ENCODE data around the gene LSM3. TPM values are rescaled to one million over a fixed set of nuclear protein-coding genes. Genes with fewer than 3 reads are reported as not detected.

The LSM3 gene
- polyA plus RNA-seq, 3 donors = 17.7 to 19.9 (median 19.7) TPM

- DNase-seq (ENCODE audit: low read depth in 3 of 3, low spot score in 2 of 3) = no peak
Measured at GRCh38 chr3:14188041-14188754, 9.6 kb downstream of the LSM3 start.

- DNase-seq (ENCODE audit: low read depth in 3 of 3, low spot score in 2 of 3) = no peak
Measured at GRCh38 chr3:14194865-14195264, 16.2 kb downstream of the LSM3 start.

- DNase-seq (ENCODE audit: low read depth in 3 of 3, low spot score in 2 of 3) = no peak
Measured at GRCh38 chr3:14199641-14200040, 21.0 kb downstream of the LSM3 start.

- DNase-seq (ENCODE audit: low read depth in 3 of 3, low spot score in 2 of 3) = no peak
Measured at GRCh38 chr3:14200276-14200675, 21.7 kb downstream of the LSM3 start.

- DNase-seq (ENCODE audit: low read depth in 3 of 3, low spot score in 2 of 3) = no peak
Measured at GRCh38 chr3:14200841-14201240, 22.2 kb downstream of the LSM3 start.

- no peak for DNase-seq (ENCODE audit: low read depth in 3 of 3, low spot score in 2 of 3)
Measured at GRCh38 chr3:14201940-14202684, 23.5 kb downstream of the LSM3 start.

- no peak for DNase-seq (ENCODE audit: low read depth in 3 of 3, low spot score in 2 of 3)
Measured at GRCh38 chr3:14202874-14203520, 24.4 kb downstream of the LSM3 start.

DNA sequence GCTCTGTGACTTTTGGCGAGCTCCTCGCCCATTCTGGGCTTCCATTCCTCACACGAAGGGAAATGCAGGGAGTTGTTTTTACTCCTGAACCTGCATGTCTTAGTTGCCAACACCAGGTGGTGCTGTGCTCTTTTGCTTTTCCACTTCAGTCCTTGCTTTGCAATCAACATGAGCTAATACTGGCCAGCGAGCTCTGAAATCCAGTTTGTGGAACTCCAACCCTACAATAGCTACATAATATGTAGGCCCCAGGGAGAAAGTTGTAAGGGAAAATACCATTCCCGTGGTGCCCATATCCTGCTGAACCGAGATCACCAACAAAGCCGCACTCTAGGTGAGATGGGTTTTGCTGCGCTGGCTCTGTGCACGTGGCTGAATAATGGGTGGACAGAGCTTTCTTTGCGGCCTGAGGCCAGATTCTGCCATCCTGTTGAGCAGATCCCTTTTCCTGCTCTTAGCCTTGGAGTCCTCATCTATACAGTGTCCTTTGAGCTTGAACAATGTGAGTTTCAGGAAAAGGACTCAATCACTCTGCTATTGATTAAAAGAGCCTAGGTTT is 25.0 kb downstream of the LSM3 start:
- peak in 2 of 3 donors; percentile 60 to 69 for DNase-seq (ENCODE audit: low read depth in 3 of 3, low spot score in 2 of 3)

- no peak for DNase-seq (ENCODE audit: low read depth in 3 of 3, low spot score in 2 of 3)
Measured at GRCh38 chr3:14204515-14205284, 26.1 kb downstream of the LSM3 start.

DNA sequence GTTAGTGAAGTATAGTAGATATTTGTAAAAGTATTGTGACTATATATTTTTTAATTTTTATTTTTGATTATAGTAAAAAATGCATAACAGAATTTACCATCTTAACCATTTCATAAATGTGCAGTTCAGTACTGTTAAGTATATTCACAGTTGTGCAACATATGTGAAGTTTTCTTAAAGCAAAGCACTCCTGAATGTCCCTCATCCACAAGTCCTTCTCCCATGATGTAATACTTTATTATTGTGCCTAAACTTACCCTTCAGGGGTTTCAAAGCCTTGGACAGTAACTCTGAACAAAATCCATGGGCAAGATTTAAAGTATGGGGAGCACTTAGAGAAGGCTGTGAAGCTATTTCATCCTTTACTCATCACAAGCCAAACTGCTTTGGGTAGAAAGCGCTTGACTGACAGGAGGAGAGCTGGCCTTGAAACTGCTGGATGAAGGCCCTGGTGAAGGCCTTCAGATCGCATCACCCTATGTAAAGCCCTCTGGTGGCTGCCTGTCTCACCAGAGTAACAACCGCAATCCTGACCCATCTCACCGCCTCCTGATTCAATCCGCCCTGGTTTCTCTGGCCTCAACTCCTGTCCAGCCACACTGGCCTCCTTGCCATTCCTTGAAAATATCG is 28.0 kb downstream of the LSM3 start:
- DNase-seq (ENCODE audit: low read depth in 3 of 3, low spot score in 2 of 3) = no peak

- DNase-seq (ENCODE audit: low read depth in 3 of 3, low spot score in 2 of 3) = no peak
Measured at GRCh38 chr3:14208168-14208567, 29.6 kb downstream of the LSM3 start.

GRCh38 chr3:14208977-14209394 is 30.4 kb downstream of the LSM3 start:
- no peak for DNase-seq (ENCODE audit: low read depth in 3 of 3, low spot score in 2 of 3)

DNA sequence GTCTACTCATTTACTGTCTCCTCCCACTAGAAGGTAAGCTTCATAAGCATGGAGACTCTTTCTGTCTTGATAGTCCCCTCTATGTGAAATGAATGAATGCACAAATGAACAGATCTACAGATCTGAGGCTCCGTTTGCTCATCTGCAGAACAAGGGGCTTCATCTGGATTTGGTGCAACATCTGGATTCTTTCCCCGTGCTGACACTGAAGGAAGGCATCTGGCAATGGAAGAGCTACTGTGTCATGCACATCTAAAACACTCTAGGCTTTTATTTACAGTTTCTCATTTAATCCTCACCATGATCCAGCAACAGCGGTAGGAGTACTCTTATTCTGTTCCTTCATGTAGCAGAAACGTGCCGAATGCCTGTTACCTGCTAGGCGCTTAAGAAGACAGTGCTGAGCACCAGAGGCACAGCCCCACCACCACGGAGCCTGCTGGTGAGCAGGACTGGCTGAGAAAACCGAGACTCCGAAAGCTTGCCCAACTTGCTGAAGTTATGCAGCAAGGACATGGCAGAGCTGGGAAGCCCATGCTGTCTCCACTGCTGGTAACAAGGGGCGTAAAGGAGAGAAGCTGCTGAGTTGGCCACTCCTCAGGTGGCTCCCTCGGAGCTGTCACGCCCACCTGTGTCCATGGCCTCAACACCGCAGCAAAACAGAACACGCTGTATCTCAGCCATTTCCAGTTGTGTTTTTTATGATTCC is 31.1 kb downstream of the LSM3 start:
- no peak for DNase-seq (ENCODE audit: low read depth in 3 of 3, low spot score in 2 of 3)

- no peak for DNase-seq (ENCODE audit: low read depth in 3 of 3, low spot score in 2 of 3)
Measured at GRCh38 chr3:14210290-14210688, 31.7 kb downstream of the LSM3 start.

- DNase-seq (ENCODE audit: low read depth in 3 of 3, low spot score in 2 of 3) = no peak
Measured at GRCh38 chr3:14210843-14211594, 32.4 kb downstream of the LSM3 start.

GRCh38 chr3:14211621-14212020 is 33.0 kb downstream of the LSM3 start:
- no peak for DNase-seq (ENCODE audit: low read depth in 3 of 3, low spot score in 2 of 3)

- DNase-seq (ENCODE audit: low read depth in 3 of 3, low spot score in 2 of 3) = no peak
Measured at GRCh38 chr3:14212032-14212431, 33.4 kb downstream of the LSM3 start.

DNA sequence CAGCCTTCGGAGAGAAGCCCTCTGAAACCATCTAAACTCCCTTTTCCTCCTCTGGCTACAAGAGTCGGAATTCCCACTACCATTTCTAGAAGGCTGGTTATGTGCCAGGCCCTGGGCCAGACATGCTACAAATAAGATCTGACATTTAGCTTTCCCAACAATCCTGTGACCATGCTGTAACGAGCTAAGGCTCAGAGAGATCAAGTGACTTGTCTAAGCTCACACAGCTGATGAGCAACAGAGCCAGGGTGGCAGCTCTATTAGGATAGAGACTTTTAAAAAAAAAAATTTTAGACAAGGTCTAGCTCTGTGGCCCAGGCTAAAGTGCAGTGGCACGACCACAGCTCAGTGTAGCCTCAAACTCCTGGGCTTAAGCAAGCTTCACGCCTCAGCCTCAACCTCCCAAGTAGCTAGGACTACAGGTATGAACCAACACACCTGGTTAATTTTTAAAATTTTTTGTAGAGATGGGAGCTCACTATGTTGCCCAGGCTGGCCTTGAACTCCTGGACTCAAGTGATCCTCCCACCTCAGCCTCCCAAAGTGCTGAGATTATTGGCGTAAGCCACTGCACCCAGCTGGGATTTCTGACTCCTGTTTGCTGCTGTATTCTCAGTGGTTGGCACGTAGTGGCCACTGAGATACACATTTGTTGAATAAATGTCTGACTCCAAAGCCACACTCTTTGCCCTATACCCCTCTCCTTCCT is 34.6 kb downstream of the LSM3 start:
- no peak for DNase-seq (ENCODE audit: low read depth in 3 of 3, low spot score in 2 of 3)
